Right lobe of liver (tissue), 4 donors: ENCODE data around the gene CYB5B.

Source experiments
- POLR2A ChIP-seq: fragments of 450-650 bp; IDR thresholded peaks from one replicate; pipeline ENCODE4 v1.6.1; 2017; ENCODE audit warnings: antibody characterized with exemption, mild to moderate bottlenecking
- TF ChIP-seq, protein P1 (sequence below), 4 donors: fragments of 200-600 bp in 3 of 4; fragments of 450-650 bp in 1 of 4; IDR thresholded peaks; one replicate each; pipeline versions ENCODE4 v1.5.1 to v1.8.0; 2016 to 2022; ENCODE audit warnings: antibody characterized with exemption in 4 of 4, mild to moderate bottlenecking in 2 of 4
- donor health status: DM: no; HTN: no; CAD: no.
- donor health status: DM: no; HTN: no; CAD: no.
- donor health status: DM: no; HTN: yes; CAD: no.

DNA sequence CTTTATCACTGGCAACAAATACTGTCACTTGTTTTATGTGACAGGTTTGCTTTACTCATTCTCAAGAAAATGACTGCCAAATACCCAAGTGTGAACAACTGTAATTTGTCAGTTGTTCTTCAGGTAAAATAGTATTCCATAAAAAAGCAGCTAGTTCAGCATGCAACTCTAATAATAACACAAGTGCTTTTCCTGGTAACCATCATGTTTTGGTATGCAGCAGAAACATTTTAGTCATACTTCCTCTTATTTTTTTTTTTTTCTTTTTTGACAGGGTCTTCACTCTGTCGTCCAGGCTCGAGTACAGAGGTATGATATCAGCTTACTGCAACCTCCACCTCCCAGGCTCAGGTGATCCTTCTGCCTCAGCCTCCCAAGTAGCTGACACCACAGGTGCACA lies 43.2 kb upstream of the CYB5B start:
- TF ChIP-seq, protein P1, sequence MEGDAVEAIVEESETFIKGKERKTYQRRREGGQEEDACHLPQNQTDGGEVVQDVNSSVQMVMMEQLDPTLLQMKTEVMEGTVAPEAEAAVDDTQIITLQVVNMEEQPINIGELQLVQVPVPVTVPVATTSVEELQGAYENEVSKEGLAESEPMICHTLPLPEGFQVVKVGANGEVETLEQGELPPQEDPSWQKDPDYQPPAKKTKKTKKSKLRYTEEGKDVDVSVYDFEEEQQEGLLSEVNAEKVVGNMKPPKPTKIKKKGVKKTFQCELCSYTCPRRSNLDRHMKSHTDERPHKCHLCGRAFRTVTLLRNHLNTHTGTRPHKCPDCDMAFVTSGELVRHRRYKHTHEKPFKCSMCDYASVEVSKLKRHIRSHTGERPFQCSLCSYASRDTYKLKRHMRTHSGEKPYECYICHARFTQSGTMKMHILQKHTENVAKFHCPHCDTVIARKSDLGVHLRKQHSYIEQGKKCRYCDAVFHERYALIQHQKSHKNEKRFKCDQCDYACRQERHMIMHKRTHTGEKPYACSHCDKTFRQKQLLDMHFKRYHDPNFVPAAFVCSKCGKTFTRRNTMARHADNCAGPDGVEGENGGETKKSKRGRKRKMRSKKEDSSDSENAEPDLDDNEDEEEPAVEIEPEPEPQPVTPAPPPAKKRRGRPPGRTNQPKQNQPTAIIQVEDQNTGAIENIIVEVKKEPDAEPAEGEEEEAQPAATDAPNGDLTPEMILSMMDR (IDR thresholded peaks at IDR 0.05) = no peak
- no peak for TF ChIP-seq POLR2A
